GM10266 (cell line): ENCODE data around the gene ZWILCH.

ENCODE experiments used
- DNase-seq: peaks from one replicate; pipeline ENCODE4 v3.0.0; 2012; ENCODE audit errors: extremely low spot score
- CTCF ChIP-seq: IDR thresholded peaks from 2 replicates; pipeline ENCODE4 v1.5.1; 2012; ENCODE audit warnings: mild to moderate bottlenecking, low read depth; ENCODE audit not compliant: control insufficient read depth, insufficient read depth; ENCODE audit errors: missing control alignments

ZWILCH gene

GRCh38 chr15:66503780-66504562, 1.2 kb upstream of the ZWILCH start:
- no peak for DNase-seq

GRCh38 chr15:66505430-66505811, 295 bp downstream of the ZWILCH start:
- DNase-seq = no peak
- no peak for TF ChIP-seq CTCF

More at GRCh38 chr15:66503780-66504562, 1.2 kb upstream of the ZWILCH start:
- no peak for TF ChIP-seq CTCF

GRCh38 chr15:66505818-66506217, 692 bp downstream of the ZWILCH start:
- no peak for DNase-seq

GRCh38 chr15:66508293-66508883, 3.3 kb downstream of the ZWILCH start:
- no peak for DNase-seq
- TF ChIP-seq CTCF = no peak

More at GRCh38 chr15:66505818-66506217, 692 bp downstream of the ZWILCH start:
- TF ChIP-seq CTCF = no peak

GRCh38 chr15:66514586-66514985, 9.5 kb downstream of the ZWILCH start:
- TF ChIP-seq CTCF = no peak
- no peak for DNase-seq

GRCh38 chr15:66515901-66516322, 10.8 kb downstream of the ZWILCH start:
- no peak for TF ChIP-seq CTCF
- no peak for DNase-seq

- no peak for DNase-seq
- no peak for TF ChIP-seq CTCF
These were observed 18.8 kb downstream of the ZWILCH start for GRCh38 chr15:66523926-66524325.
